SK-N-DZ (cell line): ENCODE data around the gene PYCR2.
"Not testable (repeated sequence)": the region's sequence is repeated elsewhere in the genome, so short reads cannot be mapped to it uniquely, and the experiment has no call there.

Source experiments
- DNase-seq: peaks from one replicate; pipeline ENCODE4 v3.0.0-alpha.2; 2015; ENCODE audit warnings: low spot score

Gene PYCR2

DNA sequence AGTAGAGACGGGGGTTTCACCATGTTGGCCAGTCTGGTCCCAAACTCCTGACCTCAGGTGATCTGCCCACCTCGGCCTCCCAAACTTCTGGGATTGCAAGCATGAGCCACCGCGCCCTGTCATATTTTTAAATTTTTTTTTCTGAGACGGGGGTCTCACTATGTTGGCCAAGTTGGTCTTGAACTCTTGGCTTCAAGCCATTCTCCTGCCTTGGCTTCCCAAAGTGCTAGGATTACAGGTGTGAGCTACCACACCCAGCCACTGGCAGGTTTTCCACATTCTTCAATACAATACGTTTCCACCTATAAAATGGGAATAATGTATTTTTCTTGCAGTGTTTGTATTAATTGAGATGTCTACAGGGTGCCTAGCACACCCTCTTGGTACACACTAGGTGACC, 31.7 kb downstream of the PYCR2 start:
- no peak for DNase-seq

DNA sequence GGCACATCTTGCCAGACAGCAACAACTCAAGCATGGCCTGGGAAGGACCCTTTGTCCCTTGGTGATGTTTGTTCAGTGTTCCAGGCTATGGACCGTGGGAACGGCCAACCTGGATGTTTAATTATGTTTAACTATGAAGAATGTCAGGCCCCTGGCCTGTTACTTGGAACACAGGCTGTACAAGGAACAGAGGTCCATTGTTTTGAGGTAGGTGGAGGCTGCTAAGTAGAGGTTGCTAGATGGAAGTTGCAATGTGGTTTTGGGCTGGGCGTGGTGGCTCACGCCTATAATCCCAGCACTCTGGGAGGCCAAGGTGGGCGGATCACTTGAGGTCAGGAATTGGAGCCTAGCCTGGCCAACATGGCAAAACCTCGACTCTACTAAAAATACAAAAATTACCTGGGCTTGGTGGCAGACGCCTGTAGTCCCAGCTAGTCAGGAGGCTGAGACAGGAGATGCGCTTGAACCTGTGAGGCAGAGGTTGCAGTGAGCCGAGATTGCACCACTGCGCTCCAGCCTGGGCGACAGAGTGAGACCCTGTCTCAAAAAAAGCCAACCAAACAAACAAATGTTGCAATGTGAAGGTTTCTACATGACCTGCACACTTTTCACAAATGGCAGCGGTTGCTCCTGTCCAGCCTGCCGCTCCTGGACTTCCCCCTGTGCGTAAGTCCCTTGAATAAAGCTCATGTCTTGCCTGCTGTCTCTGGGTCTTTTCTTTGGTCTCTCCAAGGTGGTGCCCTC, 32.6 kb downstream of the PYCR2 start:
- DNase-seq = no peak

DNA sequence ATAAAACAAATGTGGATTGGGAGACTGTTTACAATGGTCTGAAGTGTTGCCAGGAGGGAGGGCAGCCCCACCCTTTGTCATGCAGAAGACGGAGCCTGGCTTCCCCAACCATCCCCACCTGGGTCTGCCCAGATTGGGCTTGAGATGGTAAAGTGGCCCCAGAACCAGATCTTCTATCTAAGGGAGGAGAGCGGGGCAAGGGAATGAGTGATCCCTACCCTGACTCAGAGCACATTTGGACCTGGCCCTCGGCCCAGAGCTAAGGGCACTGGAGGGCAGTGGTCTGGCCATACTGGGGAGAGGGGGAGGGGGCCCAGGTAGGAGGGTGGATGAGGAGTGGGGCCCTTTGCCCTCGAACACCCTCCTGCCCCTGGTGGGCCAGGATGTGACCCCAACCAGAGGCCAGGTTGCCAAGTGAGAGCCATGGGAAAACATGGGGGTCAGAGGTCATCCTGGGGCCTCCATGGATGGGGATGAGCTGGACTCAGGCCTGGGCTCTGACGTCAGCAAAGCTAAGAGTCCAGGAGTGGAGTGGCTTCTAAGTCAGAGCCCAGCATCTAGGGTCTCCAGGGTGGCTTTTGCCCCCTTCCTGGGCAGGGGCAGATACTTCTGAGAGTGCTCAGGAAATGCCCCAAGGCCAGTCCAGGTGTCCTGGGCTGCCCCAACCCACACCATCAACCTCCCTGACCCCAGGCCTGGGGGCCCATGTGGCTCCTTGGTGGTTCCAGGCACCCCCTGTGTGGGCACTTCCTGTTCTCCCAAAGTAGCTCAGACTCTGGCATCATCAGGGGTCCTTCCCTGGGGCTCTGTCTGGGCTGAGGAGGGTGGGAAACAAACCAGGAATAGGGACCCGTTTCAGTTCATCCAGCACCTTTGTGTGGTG, 33.5 kb downstream of the PYCR2 start:
- no peak for DNase-seq

DNA sequence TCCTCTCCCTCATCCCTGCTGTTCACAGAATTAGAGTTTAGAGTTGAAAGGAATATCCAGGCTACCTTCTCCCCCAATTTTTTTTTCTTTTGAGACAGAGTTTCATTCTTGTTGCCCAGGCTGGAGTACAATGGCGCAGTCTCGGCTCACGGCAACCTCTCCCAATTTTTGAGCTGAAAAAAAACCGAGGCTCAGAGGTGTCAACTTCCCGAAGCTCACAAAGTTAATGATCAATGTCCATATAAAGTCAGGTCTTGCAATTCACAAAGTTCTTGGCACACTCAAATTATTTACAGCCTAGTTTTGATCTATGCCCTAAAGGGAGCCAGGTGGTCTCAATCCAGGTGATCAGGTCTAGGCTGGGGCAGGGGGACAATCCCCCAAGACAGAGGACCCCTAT, 34.3 kb downstream of the PYCR2 start:
- DNase-seq = no peak

DNA sequence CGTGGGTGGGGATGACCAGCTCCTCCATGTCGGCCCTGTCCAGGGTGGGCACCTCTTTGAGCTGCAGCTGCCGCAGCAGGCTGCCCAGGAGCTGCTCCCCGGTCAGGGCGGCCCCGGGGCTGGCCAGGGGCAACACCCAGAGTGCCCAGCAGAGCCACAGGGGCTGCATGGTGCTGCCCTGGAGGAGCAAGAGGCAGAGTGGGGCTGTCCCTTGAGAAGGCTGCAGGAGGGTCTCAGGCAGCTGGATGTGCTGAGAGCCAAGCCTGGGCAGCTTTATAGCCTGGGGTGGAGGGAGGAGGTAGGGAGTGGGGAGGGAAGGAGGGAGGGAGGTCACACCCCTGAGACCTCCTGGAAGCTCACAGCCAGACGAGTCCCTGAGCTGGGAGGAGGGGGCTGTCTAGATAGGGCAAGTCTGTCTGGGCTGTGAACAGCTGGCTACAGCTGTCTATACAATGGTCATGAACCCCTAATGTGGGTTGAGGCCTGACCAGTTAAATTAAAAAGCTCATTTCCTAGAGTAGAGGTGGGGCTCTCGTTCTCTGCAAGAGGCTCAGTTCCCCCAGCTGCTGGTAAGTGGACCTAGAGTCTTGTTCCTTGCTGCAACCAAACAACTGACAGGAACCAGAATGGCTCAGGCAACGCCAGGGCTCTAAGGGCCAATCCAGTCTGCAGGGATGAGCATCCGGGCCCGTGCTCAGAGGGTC, 35.0 kb downstream of the PYCR2 start, which contains the start of gene LEFTY1:
Gene LEFTY1 (minus strand): TSS at position 249 of the 704 bp plus-strand sequence. CDS start 80 bp downstream, at position 169.
- DNase-seq = no peak

DNA sequence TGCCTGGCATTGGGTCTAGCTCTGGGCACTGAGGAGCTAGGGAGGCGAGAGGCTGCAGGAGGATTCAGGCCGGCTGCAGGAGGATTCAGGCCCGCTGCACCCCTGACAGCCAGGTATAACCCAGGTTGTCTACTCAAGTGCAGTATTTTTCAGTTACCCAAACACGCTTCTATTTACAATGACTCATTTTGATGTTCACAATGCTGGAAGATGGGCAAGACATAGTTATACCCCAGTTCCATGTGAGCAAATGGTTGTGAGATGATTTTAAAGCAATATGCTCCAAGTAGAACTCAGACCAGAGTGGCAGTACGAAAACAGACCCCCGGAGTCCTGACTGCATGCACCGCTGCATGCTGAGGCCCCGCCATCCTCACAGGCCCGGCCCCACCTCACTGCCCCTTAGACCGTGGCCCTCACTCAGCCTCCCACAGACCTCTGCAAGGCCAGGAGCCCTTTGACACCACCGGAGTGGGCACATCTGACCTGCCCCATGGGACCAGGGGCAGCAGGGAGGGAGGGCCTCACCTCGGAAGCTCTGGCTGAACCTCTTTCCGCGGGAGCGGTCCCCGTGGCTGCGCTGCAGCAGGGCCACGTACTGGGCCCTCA, 35.7 kb downstream of the PYCR2 start:
- DNase-seq = no peak

DNA sequence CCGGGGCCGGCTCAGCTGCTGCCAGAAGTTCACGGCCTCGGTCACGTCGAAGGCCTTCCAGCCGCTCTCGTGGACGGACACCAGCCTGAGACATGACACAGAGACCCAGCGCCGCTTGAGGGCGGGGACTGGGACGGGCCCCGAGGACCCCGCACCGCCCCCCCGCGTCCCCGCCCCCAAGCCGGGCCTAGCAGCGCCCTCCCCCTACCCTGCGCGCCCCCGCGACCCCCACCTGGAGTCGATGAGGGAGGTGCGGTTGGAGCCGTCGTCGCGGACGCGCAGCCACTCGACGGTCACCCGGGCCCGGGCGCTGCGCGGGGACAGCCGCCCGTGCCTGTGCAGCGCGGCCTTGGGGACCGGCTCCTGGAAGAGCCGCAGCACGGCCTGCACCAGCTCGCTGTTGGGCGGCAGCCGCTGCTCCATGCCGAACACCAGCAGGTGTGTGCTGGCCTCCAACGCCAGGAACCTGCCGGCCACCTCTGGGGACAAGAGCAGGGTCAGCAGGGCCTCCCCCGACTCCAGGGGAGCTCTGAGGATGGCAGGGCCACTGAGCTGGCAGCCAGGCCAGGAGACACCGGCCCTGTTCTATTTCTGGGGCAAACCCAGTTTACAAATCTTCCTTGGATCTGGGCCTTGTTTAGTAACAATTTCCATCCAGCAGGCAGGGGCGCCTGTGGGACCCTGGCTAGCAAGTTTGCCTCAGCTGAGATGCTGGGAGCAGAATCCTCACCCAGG, 36.3 kb downstream of the PYCR2 start:
- DNase-seq = not testable (repeated sequence)

DNA sequence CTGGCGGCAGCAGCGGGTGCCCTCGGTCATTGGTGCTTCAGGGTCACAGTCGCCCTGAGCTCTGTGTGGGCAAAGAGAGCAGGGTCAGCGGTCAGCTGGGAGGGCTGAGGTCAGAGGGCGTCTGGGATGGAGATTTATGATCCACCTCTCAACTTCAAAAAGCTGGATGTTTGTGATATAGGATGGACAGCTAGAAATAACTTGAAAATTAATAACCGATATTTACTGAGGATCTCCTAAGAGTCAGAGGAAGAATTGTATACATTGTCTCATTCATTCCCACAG, 37.1 kb downstream of the PYCR2 start:
- DNase-seq = no peak

DNA sequence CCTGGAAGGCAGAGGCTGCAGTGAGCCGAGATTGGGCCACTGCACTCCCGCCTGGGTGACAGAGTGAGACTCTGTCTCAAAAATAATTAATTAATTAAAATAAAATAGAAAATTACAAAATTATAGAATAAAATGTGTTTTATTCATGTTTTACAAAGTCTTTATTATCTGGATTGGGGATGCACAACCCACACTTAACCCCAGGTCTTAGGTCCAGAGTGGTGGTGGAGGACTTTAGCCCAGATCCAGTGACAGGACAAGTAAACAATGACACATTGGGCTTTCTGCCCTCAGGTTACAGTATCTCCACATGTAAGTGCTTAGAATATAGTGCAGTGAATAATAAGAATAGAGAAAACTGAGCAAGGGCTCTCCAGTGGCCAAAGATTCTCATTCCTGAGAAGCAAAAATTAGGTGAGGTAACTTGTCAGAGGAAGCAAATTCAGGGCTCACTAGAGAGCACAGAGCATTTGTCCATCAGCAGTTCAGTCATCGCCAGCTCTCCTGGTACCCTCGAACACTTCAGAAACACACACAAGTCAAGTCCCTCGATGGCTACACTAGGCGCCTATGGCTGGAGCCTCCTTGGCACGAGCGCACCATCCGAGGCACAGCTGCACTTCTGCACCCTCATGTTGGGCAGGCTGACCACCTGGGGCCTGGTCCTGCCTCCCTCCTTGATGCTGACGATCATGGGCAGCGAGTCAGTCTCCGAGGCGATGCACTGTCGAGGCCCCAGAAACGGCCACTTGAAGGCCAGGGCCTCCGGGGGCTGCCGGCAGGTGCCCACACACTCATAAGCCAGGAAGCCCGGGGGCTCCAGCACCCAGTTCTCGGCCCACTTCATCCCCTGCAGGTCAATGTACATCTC, 37.7 kb downstream of the PYCR2 start:
- no peak for DNase-seq

DNA sequence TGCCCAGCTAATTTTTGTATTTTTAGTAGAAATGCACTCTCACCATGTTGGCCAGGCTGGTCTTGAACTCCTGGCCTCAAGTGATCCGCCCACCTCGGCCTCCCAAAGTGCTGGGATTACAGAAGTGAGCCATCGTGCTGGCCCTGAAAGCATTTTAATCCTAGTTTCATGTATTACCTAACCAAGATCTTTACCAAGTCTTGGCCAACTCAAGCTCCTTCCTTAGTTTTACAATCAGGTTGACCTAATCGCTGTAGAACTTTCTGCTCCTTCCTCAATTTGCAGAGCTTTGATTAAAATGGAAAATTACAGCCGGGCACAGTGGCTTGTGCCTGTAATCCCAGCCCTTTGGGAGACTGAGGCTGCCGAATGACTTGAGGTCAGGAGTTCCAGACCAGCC, 38.7 kb downstream of the PYCR2 start:
- no peak for DNase-seq

DNA sequence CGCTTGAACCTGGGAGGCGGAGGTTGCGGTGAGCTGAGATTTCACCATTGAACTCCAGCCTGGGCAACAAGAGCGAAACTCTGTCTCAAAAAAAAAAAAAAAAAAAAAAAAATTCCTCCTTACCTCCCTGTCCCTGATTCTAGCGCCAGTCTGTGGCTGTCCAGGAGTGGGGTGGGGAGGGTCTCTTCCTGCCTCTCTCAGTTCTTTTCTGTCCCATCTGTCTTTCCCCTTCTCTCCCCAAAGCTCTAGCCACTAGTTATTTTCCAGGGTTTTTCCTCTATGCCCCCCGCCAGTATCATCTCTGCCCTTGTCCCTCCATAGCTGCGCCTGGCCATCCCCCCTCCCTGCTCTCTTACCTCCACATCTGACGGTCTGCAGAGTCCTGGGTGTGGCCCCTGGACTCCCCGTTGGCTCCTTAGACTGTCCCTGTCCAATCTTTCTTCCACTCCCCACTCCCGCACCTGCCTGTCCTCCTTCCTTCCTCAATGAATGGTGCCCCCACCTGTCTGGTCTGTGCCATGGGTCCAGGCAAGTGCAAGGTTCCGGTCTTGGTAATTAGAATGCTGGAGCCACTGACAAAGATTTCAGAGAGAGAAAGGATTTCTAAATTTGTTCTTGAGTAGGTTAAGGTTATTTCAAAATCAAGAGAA, 40.3 kb downstream of the PYCR2 start:
- no peak for DNase-seq

DNA sequence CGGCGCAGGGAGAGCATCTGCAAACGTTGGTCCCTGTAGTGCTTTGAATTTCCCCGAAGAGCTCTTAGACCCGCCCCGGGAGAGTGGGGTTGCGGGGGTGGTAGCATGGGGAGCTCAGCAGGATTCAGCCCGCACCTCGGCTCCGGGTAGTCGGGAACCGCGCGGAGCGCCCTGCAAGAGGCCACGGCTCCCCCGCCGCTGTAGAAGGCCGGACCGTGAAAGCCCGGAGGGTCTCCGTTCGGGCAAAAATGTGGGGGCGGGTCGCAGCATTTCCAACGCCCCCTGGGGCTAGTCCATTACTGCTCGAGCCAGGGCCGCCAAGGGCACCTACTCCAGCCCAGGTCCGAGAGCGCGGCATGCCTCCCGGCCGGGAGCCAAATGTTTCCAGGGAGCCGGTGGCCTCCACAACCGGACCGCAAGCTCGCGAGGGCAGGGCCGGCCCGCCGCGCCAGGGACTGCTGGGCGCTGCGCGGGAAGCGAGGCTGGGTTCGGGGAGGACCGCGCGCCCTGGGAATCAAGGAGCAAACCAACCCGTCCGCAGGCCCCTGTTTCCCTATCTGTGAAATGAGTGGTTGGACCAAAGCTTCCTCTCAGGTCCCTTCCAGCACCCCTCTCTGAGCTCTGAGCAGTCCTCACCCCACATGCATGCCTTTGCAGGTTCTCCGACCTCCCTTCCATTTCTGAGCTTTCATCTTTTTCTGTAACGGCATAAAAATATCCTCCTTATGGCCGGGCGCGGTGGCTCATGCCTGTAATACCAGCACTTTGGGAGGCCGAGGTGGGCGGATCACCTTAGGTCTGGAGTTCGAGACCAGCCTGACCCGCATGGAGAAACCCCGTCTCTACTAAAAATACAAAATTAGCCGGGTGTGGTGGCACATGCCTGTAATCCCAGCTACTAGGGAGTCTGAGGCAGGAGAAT, 41.1 kb downstream of the PYCR2 start:
- no peak for DNase-seq

DNA sequence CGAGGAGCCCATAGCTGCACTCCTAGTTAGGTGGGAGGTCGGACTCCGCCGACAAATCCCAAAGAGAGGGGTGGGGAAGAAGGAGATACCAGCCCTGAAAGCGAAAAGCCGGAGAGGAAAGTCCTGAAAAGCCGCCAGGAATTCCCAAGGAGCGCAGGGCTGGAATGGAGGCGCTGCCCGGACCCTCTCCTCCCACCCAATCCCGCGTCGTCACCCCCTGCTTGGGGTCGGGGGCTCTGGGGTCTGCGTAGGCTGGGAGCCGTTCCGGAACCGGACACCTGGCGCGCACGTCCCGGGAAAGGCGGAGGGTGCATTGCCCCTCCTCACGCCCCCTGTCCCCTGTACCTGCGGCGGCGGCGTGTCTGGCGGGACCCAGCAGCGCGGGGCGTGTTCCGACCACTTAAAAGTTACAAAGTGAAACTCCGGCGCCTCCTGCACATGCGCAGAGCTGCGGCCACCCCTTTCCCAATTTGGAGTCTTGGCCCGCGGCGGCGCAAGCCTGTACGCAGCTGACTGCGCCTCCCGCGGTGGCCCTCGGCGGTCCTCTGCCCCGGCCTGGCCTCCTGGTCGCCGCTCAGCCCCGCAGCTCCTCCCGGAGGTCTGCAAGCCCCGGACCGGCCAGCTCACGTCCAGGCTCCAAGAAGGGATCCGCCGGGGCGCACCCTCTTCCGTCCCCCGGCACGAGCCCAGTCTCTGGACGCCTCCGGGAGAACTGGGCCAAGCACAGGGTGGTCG, 41.9 kb downstream of the PYCR2 start, which contains the start of gene TMEM63A:
Gene TMEM63A (minus strand): TSS at position 422 of the 735 bp plus-strand sequence. CDS start 4,800 bp downstream, outside the sequence.
- DNase-seq = peak; percentile 20

DNA sequence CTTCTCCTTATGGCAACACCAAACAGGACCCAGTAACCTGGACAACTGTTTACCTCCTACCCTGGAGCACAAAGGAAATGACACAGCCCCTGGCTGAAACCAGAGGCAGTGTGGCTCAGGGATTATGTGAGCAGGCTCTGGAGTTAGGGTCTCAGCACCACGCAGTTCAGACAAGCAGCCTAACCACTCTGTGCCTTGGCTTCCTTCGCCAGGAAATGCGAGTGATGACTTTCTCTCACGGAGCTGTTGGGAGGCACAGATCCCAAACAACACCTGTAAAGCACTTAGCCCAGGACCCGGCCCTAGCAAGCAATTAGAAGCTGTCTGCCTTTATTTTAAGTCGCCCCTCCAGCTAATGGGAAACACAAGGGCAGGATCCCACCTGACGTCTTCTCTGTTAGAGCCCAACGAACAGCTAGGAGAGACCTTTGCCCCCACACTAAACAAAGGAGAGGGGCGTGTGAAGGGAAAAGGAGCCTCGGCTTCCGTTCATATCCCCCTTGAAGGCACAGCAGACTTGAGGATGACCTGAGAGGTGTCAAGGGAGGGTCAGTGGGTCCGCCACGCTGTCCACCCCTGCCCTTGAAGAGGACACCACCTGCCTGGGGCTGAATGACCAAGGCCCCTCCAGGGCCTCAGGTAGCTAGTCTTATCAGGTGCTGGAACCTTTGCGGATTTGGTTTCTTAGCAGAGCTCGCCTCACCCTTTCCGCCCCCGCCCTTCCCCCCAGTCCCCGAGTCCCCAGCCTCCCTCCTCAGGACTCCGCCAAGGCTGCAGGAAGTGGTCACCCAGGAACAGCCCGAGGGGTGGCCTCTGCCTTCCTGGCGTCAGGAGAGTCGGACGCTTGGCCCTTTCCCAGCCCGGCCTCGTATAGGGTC, 42.7 kb downstream of the PYCR2 start:
- no peak for DNase-seq

DNA sequence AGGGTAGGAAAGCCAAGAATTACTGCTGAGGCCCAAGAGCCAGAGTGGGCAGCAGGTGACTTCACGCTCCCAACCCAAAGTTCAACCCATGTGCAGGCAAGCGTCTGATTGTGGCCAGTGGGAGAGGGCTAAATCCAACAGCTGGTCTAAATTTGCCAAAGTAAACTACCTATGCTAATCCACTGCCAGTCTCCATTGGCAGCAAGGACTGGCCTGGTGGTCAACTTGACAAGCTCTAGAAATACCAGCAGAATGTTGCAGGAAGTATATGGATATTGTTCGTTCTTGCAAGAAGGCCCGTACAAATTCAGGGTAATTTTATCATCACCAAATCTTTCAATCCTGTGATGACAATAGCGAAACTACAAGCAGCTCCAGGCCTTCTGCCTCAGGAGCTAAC, 43.4 kb downstream of the PYCR2 start:
- DNase-seq = no peak

DNA sequence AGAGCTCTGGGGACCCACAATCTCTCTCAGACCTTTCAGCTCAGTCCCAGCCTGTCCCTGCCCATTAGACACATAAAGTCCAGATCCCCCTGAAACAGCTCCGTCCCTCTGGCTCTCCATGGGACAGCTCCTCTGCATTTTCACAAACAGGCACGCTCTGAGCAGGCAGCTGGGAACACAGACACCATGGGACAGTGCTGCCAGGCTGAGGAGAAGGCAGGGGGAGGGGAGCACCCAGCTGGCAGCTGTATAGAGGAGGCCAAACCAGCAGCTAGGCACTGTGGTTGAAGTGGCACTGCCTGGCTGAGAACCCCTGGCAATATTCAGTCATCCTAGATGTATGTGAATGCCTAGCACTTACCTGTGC, 43.8 kb downstream of the PYCR2 start:
- no peak for DNase-seq
